ENCODE measurements around the gene KCTD16.

KCTD16 gene

DNA sequence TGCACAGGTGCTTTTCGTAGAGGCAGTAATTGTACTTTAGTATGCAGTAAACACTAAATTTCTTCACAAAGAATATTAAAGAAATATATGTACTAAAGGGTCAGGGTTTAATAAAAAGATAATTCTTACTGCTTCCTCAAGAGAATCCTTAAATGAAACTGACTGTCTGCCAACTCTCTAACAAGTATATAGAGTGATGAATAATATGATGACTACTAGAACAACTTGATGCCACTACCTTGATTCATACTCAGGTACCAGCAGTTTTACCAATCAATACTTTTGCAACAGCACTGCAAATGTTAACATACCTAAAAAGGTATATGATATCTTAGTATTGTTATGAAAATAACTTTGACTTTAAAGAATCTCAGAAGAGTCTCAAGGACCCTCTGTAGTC lies 4.0 kb upstream of the KCTD16 start:
- no peak overlapping the region for H3K4me3 ChIP-seq (ENCODE audit: low read length)
- TF ChIP-seq, protein P1, sequence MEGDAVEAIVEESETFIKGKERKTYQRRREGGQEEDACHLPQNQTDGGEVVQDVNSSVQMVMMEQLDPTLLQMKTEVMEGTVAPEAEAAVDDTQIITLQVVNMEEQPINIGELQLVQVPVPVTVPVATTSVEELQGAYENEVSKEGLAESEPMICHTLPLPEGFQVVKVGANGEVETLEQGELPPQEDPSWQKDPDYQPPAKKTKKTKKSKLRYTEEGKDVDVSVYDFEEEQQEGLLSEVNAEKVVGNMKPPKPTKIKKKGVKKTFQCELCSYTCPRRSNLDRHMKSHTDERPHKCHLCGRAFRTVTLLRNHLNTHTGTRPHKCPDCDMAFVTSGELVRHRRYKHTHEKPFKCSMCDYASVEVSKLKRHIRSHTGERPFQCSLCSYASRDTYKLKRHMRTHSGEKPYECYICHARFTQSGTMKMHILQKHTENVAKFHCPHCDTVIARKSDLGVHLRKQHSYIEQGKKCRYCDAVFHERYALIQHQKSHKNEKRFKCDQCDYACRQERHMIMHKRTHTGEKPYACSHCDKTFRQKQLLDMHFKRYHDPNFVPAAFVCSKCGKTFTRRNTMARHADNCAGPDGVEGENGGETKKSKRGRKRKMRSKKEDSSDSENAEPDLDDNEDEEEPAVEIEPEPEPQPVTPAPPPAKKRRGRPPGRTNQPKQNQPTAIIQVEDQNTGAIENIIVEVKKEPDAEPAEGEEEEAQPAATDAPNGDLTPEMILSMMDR (conservative IDR thresholded peaks at IDR 0.05; ENCODE audit: low read depth, low read length), result no peak
- no peak for DNase-seq (ENCODE audit: low read depth)

DNA sequence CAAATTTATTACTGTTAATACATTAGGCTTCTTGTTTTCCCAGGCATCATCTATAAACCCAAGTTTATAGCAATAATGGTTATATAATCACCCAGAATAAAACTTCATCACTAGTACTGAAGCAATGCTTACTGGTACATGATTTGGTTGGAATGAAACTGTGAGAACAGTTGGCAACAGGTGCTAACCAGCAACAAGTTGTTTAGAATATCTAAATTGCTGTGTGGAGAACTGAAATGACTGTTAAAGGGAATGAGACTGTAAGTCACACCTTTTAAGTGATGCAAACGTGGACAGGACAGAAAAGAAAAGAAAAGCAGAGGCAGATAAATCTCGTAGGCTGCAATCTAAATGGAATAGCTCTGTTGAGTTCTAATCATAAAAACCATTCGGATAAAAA lies 2.7 kb upstream of the KCTD16 start:
- DNase-seq (ENCODE audit: low read depth), result no peak
- H3K4me3 ChIP-seq (ENCODE audit: low read length), result no peak overlapping the region
- TF ChIP-seq, protein P1 (conservative IDR thresholded peaks at IDR 0.05; ENCODE audit: low read depth, low read length), result no peak

DNA sequence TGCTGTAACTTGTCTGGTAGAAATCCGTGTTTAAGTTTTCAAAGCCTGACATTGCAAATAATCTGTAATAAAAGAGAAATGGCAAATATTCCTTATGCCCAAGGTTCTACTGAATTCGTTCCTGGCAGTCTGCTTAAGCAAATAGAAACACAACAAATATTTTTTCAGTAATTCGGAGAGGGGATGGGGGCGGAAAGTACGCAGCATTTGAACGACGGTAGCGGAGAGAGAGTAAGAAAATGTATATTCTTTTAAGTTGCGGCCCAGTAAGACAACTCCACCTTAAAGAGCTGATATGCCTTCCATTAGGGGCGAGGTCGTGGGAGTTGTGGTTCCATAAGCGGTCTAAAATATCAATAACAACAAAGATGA lies 783 bp upstream of the KCTD16 start:
- TF ChIP-seq, protein P1 (conservative IDR thresholded peaks at IDR 0.05; ENCODE audit: low read depth, low read length), result no peak
- H3K4me3 ChIP-seq (ENCODE audit: low read length), result peak overlapping the region; percentile 65
- DNase-seq (ENCODE audit: low read depth), result no peak

DNA sequence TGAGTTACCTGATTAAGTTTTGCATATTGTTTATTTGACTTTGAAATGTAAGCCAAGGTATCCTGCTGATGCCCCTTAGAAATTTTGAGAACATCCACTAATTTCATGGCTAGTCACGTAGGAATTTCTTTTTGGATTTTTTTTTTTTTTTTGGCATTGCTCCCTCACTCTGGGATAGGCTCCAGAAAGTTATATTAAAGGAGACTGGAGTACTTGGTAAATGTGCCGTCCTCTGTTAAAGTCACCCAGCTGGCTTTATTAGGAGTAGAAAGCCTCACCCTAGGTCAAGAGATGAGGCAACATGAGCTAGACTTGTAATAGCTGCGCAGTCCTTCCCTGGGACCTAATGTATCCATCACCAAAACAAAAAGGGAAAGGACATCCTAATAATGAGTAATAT lies 3.1 kb downstream of the KCTD16 start:
- H3K4me3 ChIP-seq (ENCODE audit: low read length), result no peak overlapping the region
- no peak for DNase-seq (ENCODE audit: low read depth)
- TF ChIP-seq, protein P1 (conservative IDR thresholded peaks at IDR 0.05; ENCODE audit: low read depth, low read length), result no peak

DNA sequence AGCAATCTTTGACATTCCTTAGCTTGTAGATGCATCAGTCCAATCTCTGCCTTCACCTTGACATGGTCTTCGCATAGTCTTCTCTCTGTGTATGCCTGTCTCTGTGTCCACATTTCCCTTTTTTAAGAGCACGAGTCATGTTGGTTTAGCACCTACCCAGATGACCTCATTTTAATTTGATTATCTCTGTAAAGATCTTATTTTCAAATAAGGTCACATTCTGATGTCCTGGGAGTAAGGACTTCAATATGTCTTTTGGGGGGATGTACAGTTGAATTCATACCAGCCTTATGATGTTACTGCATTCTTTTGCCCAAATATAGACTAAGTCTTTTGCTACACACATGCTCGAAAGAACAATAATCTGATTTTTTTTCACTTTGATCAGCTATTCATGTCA lies 6.9 kb downstream of the KCTD16 start:
- TF ChIP-seq, protein P1 (conservative IDR thresholded peaks at IDR 0.05; ENCODE audit: low read depth, low read length), result no peak
- no peak overlapping the region for H3K4me3 ChIP-seq (ENCODE audit: low read length)
- no peak for DNase-seq (ENCODE audit: low read depth)

DNA sequence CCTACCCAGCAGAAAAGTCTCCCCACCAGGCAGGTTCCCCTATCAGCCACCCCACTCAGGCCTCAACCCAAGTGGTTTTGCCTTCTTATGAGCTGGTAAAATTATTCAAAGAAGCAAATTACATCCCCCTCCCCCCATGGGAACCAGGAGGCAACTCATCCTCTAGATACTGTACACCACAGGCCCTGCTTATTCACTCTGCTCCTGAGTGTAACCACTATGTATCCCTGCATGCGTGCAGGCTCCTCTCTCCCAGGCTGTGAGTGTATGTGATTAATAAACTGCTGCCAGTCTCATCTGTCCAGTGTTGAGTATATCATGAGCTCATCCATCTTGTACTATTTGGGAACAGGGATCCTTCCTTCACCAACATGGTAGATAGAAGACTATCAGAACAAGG lies 8.6 kb downstream of the KCTD16 start:
- no peak for DNase-seq (ENCODE audit: low read depth)
- H3K4me3 ChIP-seq (ENCODE audit: low read length), result no peak overlapping the region
- TF ChIP-seq, protein P1 (conservative IDR thresholded peaks at IDR 0.05; ENCODE audit: low read depth, low read length), result no peak

DNA sequence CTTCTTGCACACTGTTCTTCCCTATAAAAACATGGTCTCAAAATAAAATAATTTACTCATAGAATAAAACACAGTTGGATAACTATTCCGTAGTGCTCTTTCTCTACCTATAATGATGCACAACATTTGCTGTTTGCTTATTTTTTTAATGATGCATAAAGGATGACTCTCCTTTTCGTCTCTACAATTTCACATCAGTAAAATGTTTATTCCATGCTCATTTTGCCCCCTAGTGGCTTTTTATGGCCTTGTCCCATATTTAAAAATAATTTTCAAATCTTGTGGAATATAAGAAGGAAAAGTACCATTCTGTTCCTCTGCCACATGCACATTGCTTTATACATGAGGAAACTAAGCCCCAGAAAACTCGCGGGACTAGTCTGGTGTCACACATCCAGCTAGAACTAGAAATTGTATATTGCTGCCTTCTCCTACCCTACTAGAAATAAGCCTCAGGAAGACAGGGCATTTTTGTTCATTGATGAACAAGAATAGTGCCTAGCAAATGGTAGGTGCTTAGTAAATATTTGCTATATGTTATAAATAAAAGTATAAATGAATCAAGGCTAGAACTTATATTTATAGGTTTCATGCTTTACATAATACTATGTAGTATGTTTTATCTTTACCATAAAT lies 12.7 kb downstream of the KCTD16 start:
- TF ChIP-seq, protein P1 (conservative IDR thresholded peaks at IDR 0.05; ENCODE audit: low read depth, low read length), result peak; percentile 73

More for the DNA sequence above, 12.7 kb downstream of the KCTD16 start:
- DNase-seq (ENCODE audit: low read depth), result no peak
- H3K4me3 ChIP-seq (ENCODE audit: low read length), result no peak overlapping the region
